ENCODE data around the gene PI4KB. TPM values are rescaled to one million over a fixed set of nuclear protein-coding genes. Genes with fewer than 3 reads are reported as not detected.

Gene PI4KB
- total RNA-seq, 1 donor from 2014 or later = 68.7 TPM

DNA sequence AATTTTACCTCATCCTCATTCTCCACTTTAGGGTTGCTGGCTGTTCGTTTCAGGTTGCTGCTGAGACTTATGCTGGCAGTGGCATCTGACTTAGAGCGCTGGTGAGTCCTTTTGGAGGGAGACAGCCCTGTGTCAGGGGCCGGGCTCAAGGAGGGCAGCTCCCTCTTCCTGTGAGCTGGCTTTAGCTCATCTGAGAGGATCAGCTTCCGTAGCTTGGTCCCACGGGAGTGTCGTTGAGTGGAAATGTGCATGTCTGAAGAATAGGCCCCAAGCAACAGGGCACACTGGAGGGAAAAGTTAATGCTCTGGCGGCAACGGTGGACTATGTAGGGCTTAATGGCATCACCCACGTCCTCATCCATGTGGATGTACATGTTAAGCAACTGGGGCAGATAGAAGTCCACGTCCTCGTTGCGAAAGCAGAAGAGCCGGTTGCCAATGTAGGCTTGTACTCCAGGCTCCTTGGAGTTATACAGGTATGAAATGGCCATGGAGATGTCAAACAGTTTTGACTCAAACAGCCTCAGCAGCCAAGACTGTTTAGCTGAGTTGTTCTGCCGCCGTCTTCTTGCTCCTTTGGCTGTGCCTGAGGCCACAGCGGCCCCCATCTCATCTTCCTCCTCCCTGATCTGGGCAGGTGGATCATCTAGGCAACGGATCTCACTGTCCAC lies 11.5 kb downstream of the PI4KB start:
- Mint-ChIP-seq H3K9me3 (ENCODE audit: unreplicated experiment) (no peaks in the 10 kb centered on the region), H3K36me3 (ENCODE audit: unreplicated experiment) (peaks cover 6% of the 10 kb centered on the region), H3K4me3 (ENCODE audit: unreplicated experiment) (no peak overlapping the region), H3K27ac (ENCODE audit: unreplicated experiment) (peak overlapping the region; percentile 25), H3K27me3 (ENCODE audit: unreplicated experiment) (peaks cover 3% of the 10 kb centered on the region), H3K4me1 (ENCODE audit: low read depth, unreplicated experiment) (peaks cover 11% of the 10 kb centered on the region)
- peak; percentile 52 for DNase-seq
- TF ChIP-seq CTCF (IDR thresholded peaks at IDR 0.05; ENCODE audit: partially characterized antibody, unreplicated experiment) = no peak

- H3K27ac Mint-ChIP-seq (ENCODE audit: unreplicated experiment) = no peak overlapping the region
Observed at GRCh38 chr1:151314137-151314875, 12.9 kb downstream of the PI4KB start.

GRCh38 chr1:151313501-151313900 lies 13.7 kb downstream of the PI4KB start:
- H3K36me3 Mint-ChIP-seq (ENCODE audit: unreplicated experiment) = peaks cover 6% of the 10 kb centered on the region
- H3K4me1 Mint-ChIP-seq (ENCODE audit: low read depth, unreplicated experiment) = peaks cover 17% of the 10 kb centered on the region
- no peak overlapping the region for H3K27ac Mint-ChIP-seq (ENCODE audit: unreplicated experiment)

More at GRCh38 chr1:151314137-151314875, 12.9 kb downstream of the PI4KB start:
- Mint-ChIP-seq H3K4me1 (ENCODE audit: low read depth, unreplicated experiment) (peaks cover 17% of the 10 kb centered on the region), H3K9me3 (ENCODE audit: unreplicated experiment) (no peaks in the 10 kb centered on the region), H3K27me3 (ENCODE audit: unreplicated experiment) (peaks cover 3% of the 10 kb centered on the region), H3K36me3 (ENCODE audit: unreplicated experiment) (peaks cover 6% of the 10 kb centered on the region), H3K4me3 (ENCODE audit: unreplicated experiment) (no peak overlapping the region)
- TF ChIP-seq CTCF (IDR thresholded peaks at IDR 0.05; ENCODE audit: partially characterized antibody, unreplicated experiment) = no peak
- no peak for DNase-seq

DNA sequence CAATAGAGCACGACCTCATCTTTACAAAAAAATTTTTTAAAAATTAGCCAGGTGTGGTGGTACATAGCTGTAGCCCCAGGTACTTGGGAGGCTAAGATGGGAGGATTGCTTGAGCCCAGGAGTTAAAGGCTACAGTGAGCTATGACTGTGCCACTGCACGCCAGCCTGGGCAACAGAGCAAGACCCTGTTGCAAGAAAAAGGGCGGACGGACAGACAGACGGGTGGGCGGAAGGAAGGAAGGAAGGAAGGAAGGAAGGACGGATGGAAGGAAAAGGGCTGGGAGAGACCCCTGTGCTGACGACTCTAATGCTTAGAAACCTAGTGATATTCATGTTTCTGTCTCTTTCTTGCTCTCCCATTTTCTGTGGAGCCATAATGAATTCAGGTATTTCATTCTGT lies 14.4 kb downstream of the PI4KB start:
- Mint-ChIP-seq H3K27me3 (ENCODE audit: unreplicated experiment) (peaks cover 3% of the 10 kb centered on the region), H3K4me1 (ENCODE audit: low read depth, unreplicated experiment) (peaks cover 17% of the 10 kb centered on the region), H3K36me3 (ENCODE audit: unreplicated experiment) (peaks cover 6% of the 10 kb centered on the region), H3K9me3 (ENCODE audit: unreplicated experiment) (no peaks in the 10 kb centered on the region), H3K4me3 (ENCODE audit: unreplicated experiment) (no peak overlapping the region), H3K27ac (ENCODE audit: unreplicated experiment) (no peak overlapping the region)
- TF ChIP-seq CTCF (IDR thresholded peaks at IDR 0.05; ENCODE audit: partially characterized antibody, unreplicated experiment) = no peak
- DNase-seq = no peak

More at GRCh38 chr1:151313501-151313900, 13.7 kb downstream of the PI4KB start:
- no peak for TF ChIP-seq CTCF (IDR thresholded peaks at IDR 0.05; ENCODE audit: partially characterized antibody, unreplicated experiment)
- no peak for DNase-seq
- Mint-ChIP-seq H3K9me3 (ENCODE audit: unreplicated experiment) (no peaks in the 10 kb centered on the region), H3K27me3 (ENCODE audit: unreplicated experiment) (peaks cover 3% of the 10 kb centered on the region), H3K4me3 (ENCODE audit: unreplicated experiment) (no peak overlapping the region)

DNA sequence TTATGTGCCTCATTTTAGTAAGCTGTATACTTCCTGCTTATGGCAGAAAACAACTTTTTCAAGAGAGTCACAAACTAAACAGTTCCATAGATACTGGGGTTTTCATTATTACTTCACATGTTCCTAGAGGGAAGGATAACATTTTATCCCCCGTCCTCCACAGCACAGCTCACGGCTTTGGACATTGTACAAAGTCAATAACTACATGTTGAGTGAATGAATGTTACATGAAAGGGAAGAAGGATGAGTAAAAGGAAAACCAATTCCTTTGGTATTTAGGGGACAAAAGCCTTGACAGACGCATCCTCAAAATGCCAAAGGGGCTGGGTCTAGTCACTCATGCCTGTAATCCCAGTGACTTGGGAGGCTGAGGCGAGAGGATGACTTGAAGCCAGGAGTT lies 14.8 kb downstream of the PI4KB start:
- no peak for DNase-seq
- H3K27ac Mint-ChIP-seq (ENCODE audit: unreplicated experiment) = no peak overlapping the region
- no peaks in the 10 kb centered on the region for H3K9me3 Mint-ChIP-seq (ENCODE audit: unreplicated experiment)
- H3K4me1 Mint-ChIP-seq (ENCODE audit: low read depth, unreplicated experiment) = peaks cover 17% of the 10 kb centered on the region
- H3K36me3 Mint-ChIP-seq (ENCODE audit: unreplicated experiment) = peaks cover 6% of the 10 kb centered on the region
- no peak overlapping the region for H3K4me3 Mint-ChIP-seq (ENCODE audit: unreplicated experiment)
- TF ChIP-seq CTCF (IDR thresholded peaks at IDR 0.05; ENCODE audit: partially characterized antibody, unreplicated experiment) = no peak
- peaks cover 1% of the 10 kb centered on the region for H3K27me3 Mint-ChIP-seq (ENCODE audit: unreplicated experiment)
